Measurements from ENCODE around the gene CEMIP. TPM values are rescaled to one million over a fixed set of nuclear protein-coding genes. Genes with fewer than 3 reads are reported as not detected.

The CEMIP gene
- total RNA-seq, 1 donor from 2014 or later, result 0.52 TPM

GRCh38 chr15:80934761-80935221 is 155.6 kb downstream of the CEMIP start:
- H3K9ac ChIP-seq (ENCODE audit: low read depth in 1 of 3, low read length in 3 of 3), result no peak overlapping the region
- peaks cover 0 to 5% (median 3%) of the 10 kb centered on the region in 3 donors for H3K36me3 ChIP-seq (ENCODE audit: control insufficient read depth in 3 of 3, insufficient read depth in 3 of 3, low read length in 3 of 3)
- H3K4me1 ChIP-seq (ENCODE audit: control insufficient read depth in 3 of 3, insufficient read depth in 3 of 3, low read length in 3 of 3), result peaks cover 8 to 15% (median 9%) of the 10 kb centered on the region in 3 donors
- H3K4me3 ChIP-seq (ENCODE audit: low read length in 3 of 3), result no peak overlapping the region
- no peak overlapping the region for H3K27ac ChIP-seq (ENCODE audit: low read depth, low read length)
- no peaks in the 10 kb centered on the region for H3K27me3 ChIP-seq (ENCODE audit: control insufficient read depth in 3 of 3, insufficient read depth in 3 of 3, low read length in 3 of 3)
- no peaks in the 10 kb centered on the region for H3K9me3 ChIP-seq (ENCODE audit: control insufficient read depth in 3 of 3, low read length in 3 of 3)

GRCh38 chr15:80936288-80937078 is 157.3 kb downstream of the CEMIP start:
- Histone ChIP-seq H3K4me3 (ENCODE audit: low read length in 3 of 3) (no peak overlapping the region), H3K27me3 (ENCODE audit: control insufficient read depth in 3 of 3, insufficient read depth in 3 of 3, low read length in 3 of 3) (no peaks in the 10 kb centered on the region), H3K9ac (ENCODE audit: low read depth in 1 of 3, low read length in 3 of 3) (no peak overlapping the region), H3K4me1 (ENCODE audit: control insufficient read depth in 3 of 3, insufficient read depth in 3 of 3, low read length in 3 of 3) (peaks cover 8 to 15% (median 9%) of the 10 kb centered on the region in 3 donors), H3K36me3 (ENCODE audit: control insufficient read depth in 3 of 3, insufficient read depth in 3 of 3, low read length in 3 of 3) (peaks cover under 1 to 9% (median 9%) of the 10 kb centered on the region in 3 donors), H3K27ac (ENCODE audit: low read depth, low read length) (no peak overlapping the region), H3K9me3 (ENCODE audit: control insufficient read depth in 3 of 3, low read length in 3 of 3) (no peaks in the 10 kb centered on the region)

GRCh38 chr15:80937718-80938117 is 158.5 kb downstream of the CEMIP start:
- no peak overlapping the region for H3K27ac ChIP-seq (ENCODE audit: low read depth, low read length)
- H3K36me3 ChIP-seq (ENCODE audit: control insufficient read depth in 3 of 3, insufficient read depth in 3 of 3, low read length in 3 of 3), result peaks cover 6 to 15% (median 14%) of the 10 kb centered on the region in 3 donors
- no peaks in the 10 kb centered on the region for H3K27me3 ChIP-seq (ENCODE audit: control insufficient read depth in 3 of 3, insufficient read depth in 3 of 3, low read length in 3 of 3)
- H3K9me3 ChIP-seq (ENCODE audit: control insufficient read depth in 3 of 3, low read length in 3 of 3), result no peaks in the 10 kb centered on the region
- H3K9ac ChIP-seq (ENCODE audit: low read depth in 1 of 3, low read length in 3 of 3), result no peak overlapping the region
- no peak overlapping the region for H3K4me3 ChIP-seq (ENCODE audit: low read length in 3 of 3)
- peaks cover 5 to 16% (median 7%) of the 10 kb centered on the region in 3 donors for H3K4me1 ChIP-seq (ENCODE audit: control insufficient read depth in 3 of 3, insufficient read depth in 3 of 3, low read length in 3 of 3)

- Histone ChIP-seq H3K4me3 (ENCODE audit: low read length in 3 of 3) (no peak overlapping the region), H3K27ac (ENCODE audit: low read depth, low read length) (no peak overlapping the region), H3K4me1 (ENCODE audit: control insufficient read depth in 3 of 3, insufficient read depth in 3 of 3, low read length in 3 of 3) (peaks cover 9 to 21% (median 11%) of the 10 kb centered on the region in 3 donors), H3K36me3 (ENCODE audit: control insufficient read depth in 3 of 3, insufficient read depth in 3 of 3, low read length in 3 of 3) (peaks cover 9 to 15% (median 14%) of the 10 kb centered on the region in 3 donors), H3K9me3 (ENCODE audit: control insufficient read depth in 3 of 3, low read length in 3 of 3) (no peaks in the 10 kb centered on the region), H3K9ac (ENCODE audit: low read depth in 1 of 3, low read length in 3 of 3) (no peak overlapping the region), H3K27me3 (ENCODE audit: control insufficient read depth in 3 of 3, insufficient read depth in 3 of 3, low read length in 3 of 3) (no peaks in the 10 kb centered on the region)
These were observed 160.0 kb downstream of the CEMIP start for GRCh38 chr15:80939216-80939615.

- no peaks in the 10 kb centered on the region for H3K27me3 ChIP-seq (ENCODE audit: control insufficient read depth in 3 of 3, insufficient read depth in 3 of 3, low read length in 3 of 3)
- H3K9ac ChIP-seq (ENCODE audit: low read depth in 1 of 3, low read length in 3 of 3), result no peak overlapping the region
- peaks cover 9 to 13% (median 11%) of the 10 kb centered on the region in 3 donors for H3K4me1 ChIP-seq (ENCODE audit: control insufficient read depth in 3 of 3, insufficient read depth in 3 of 3, low read length in 3 of 3)
- H3K36me3 ChIP-seq (ENCODE audit: control insufficient read depth in 3 of 3, insufficient read depth in 3 of 3, low read length in 3 of 3), result peaks cover 13 to 18% (median 14%) of the 10 kb centered on the region in 3 donors
- H3K4me3 ChIP-seq (ENCODE audit: low read length in 3 of 3), result no peak overlapping the region
- H3K27ac ChIP-seq (ENCODE audit: low read depth, low read length), result no peak overlapping the region
- H3K9me3 ChIP-seq (ENCODE audit: control insufficient read depth in 3 of 3, low read length in 3 of 3), result no peaks in the 10 kb centered on the region
These were observed 161.2 kb downstream of the CEMIP start for GRCh38 chr15:80940331-80940730.

GRCh38 chr15:80940851-80941250 is 161.7 kb downstream of the CEMIP start:
- peaks cover 9 to 13% (median 11%) of the 10 kb centered on the region in 3 donors for H3K4me1 ChIP-seq (ENCODE audit: control insufficient read depth in 3 of 3, insufficient read depth in 3 of 3, low read length in 3 of 3)
- H3K4me3 ChIP-seq (ENCODE audit: low read length in 3 of 3), result no peak overlapping the region
- H3K9ac ChIP-seq (ENCODE audit: low read depth in 1 of 3, low read length in 3 of 3), result no peak overlapping the region
- H3K27me3 ChIP-seq (ENCODE audit: control insufficient read depth in 3 of 3, insufficient read depth in 3 of 3, low read length in 3 of 3), result no peaks in the 10 kb centered on the region
- H3K36me3 ChIP-seq (ENCODE audit: control insufficient read depth in 3 of 3, insufficient read depth in 3 of 3, low read length in 3 of 3), result peaks cover 14 to 18% (median 16%) of the 10 kb centered on the region in 3 donors
- no peak overlapping the region for H3K27ac ChIP-seq (ENCODE audit: low read depth, low read length)
- no peaks in the 10 kb centered on the region for H3K9me3 ChIP-seq (ENCODE audit: control insufficient read depth in 3 of 3, low read length in 3 of 3)

- H3K27ac ChIP-seq (ENCODE audit: low read depth, low read length), result no peak overlapping the region
- no peaks in the 10 kb centered on the region for H3K27me3 ChIP-seq (ENCODE audit: control insufficient read depth in 3 of 3, insufficient read depth in 3 of 3, low read length in 3 of 3)
- peaks cover 9 to 13% (median 11%) of the 10 kb centered on the region in 3 donors for H3K4me1 ChIP-seq (ENCODE audit: control insufficient read depth in 3 of 3, insufficient read depth in 3 of 3, low read length in 3 of 3)
- no peak overlapping the region for H3K9ac ChIP-seq (ENCODE audit: low read depth in 1 of 3, low read length in 3 of 3)
- H3K9me3 ChIP-seq (ENCODE audit: control insufficient read depth in 3 of 3, low read length in 3 of 3), result no peaks in the 10 kb centered on the region
- no peak overlapping the region for H3K4me3 ChIP-seq (ENCODE audit: low read length in 3 of 3)
- H3K36me3 ChIP-seq (ENCODE audit: control insufficient read depth in 3 of 3, insufficient read depth in 3 of 3, low read length in 3 of 3), result peaks cover 16 to 28% (median 26%) of the 10 kb centered on the region in 3 donors
These were observed 163.1 kb downstream of the CEMIP start for GRCh38 chr15:80942266-80942665.

GRCh38 chr15:80942746-80943565 is 163.8 kb downstream of the CEMIP start:
- Histone ChIP-seq H3K36me3 (ENCODE audit: control insufficient read depth in 3 of 3, insufficient read depth in 3 of 3, low read length in 3 of 3) (peaks cover 21 to 35% (median 32%) of the 10 kb centered on the region in 3 donors), H3K27ac (ENCODE audit: low read depth, low read length) (no peak overlapping the region), H3K4me3 (ENCODE audit: low read length in 3 of 3) (no peak overlapping the region), H3K9me3 (ENCODE audit: control insufficient read depth in 3 of 3, low read length in 3 of 3) (no peaks in the 10 kb centered on the region), H3K4me1 (ENCODE audit: control insufficient read depth in 3 of 3, insufficient read depth in 3 of 3, low read length in 3 of 3) (peaks cover 9 to 13% (median 11%) of the 10 kb centered on the region in 3 donors), H3K9ac (ENCODE audit: low read depth in 1 of 3, low read length in 3 of 3) (no peak overlapping the region), H3K27me3 (ENCODE audit: control insufficient read depth in 3 of 3, insufficient read depth in 3 of 3, low read length in 3 of 3) (no peaks in the 10 kb centered on the region)

GRCh38 chr15:80944818-80945217 is 165.6 kb downstream of the CEMIP start:
- Histone ChIP-seq H3K36me3 (ENCODE audit: control insufficient read depth in 3 of 3, insufficient read depth in 3 of 3, low read length in 3 of 3) (peaks cover 24 to 50% (median 43%) of the 10 kb centered on the region in 3 donors), H3K4me1 (ENCODE audit: control insufficient read depth in 3 of 3, insufficient read depth in 3 of 3, low read length in 3 of 3) (peaks cover 9 to 13% (median 11%) of the 10 kb centered on the region in 3 donors), H3K27me3 (ENCODE audit: control insufficient read depth in 3 of 3, insufficient read depth in 3 of 3, low read length in 3 of 3) (no peaks in the 10 kb centered on the region), H3K9ac (ENCODE audit: low read depth in 1 of 3, low read length in 3 of 3) (no peak overlapping the region), H3K4me3 (ENCODE audit: low read length in 3 of 3) (no peak overlapping the region), H3K27ac (ENCODE audit: low read depth, low read length) (no peak overlapping the region), H3K9me3 (ENCODE audit: control insufficient read depth in 3 of 3, low read length in 3 of 3) (no peaks in the 10 kb centered on the region)
